IMR-90 (cell line): Measurements from ENCODE around the gene CHD9.

Source experiments
- POLR2A ChIP-seq: IDR thresholded peaks from 2 replicates; pipeline ENCODE4 v1.6.1; 2012; ENCODE audit warnings: mild to moderate bottlenecking, low read depth, low read length
- RAD21 ChIP-seq: IDR thresholded peaks from 2 replicates; pipeline ENCODE4 v1.6.1; 2012; ENCODE audit warnings: low read length, improper control_type of control experiment
- RCOR1 ChIP-seq: IDR thresholded peaks from 2 replicates; pipeline ENCODE4 v1.6.1; 2012; ENCODE audit warnings: mild to moderate bottlenecking, low read length, improper control_type of control experiment; ENCODE audit not compliant: insufficient replicate concordance
- TF ChIP-seq, protein P1 (sequence below): conservative IDR thresholded peaks from 2 replicates; pipeline ENCODE4 v1.5.1; 2012; ENCODE audit warnings: mild to moderate bottlenecking, low read depth, low read length, improper control_type of control experiment
- TF ChIP-seq, protein P2 (sequence below): fragments of 150-350 bp; IDR thresholded peaks from 2 replicates; pipeline ENCODE4 v1.6.1; 2016; ENCODE audit warnings: low read depth, mild to moderate bottlenecking, low read length, moderate library complexity, borderline replicate concordance

DNA sequence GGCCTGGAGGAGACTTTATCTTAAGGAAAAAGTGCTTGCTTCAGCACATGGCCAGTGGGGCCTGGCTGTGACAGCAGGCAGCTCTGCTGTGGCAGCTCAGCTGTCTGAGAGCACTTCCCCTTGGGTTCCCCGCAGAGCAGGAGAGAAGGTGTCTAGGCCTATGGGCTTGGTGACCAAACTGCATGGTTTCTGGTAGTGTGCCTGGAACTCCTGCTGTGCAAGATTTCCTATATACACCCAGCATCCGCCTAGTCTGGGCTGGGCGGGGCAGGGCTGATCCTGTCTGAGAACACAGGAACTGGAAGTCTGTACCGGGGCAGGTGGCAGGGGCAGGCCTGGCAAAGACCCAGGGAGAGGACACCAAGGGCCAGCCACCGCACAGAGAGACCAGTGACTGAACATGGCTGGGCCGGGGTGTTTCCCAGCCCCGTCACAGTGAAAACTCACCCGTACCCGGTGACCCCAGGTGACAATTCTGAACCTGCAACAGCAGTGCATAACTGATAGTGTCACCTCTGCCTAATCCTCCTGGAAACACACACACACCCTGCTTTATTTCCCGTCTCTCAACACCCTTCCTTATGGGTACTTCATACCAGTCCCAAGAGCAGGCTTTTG lies 39.3 kb downstream of the CHD9 start:
- TF ChIP-seq, protein P1, sequence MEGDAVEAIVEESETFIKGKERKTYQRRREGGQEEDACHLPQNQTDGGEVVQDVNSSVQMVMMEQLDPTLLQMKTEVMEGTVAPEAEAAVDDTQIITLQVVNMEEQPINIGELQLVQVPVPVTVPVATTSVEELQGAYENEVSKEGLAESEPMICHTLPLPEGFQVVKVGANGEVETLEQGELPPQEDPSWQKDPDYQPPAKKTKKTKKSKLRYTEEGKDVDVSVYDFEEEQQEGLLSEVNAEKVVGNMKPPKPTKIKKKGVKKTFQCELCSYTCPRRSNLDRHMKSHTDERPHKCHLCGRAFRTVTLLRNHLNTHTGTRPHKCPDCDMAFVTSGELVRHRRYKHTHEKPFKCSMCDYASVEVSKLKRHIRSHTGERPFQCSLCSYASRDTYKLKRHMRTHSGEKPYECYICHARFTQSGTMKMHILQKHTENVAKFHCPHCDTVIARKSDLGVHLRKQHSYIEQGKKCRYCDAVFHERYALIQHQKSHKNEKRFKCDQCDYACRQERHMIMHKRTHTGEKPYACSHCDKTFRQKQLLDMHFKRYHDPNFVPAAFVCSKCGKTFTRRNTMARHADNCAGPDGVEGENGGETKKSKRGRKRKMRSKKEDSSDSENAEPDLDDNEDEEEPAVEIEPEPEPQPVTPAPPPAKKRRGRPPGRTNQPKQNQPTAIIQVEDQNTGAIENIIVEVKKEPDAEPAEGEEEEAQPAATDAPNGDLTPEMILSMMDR = no peak
- no peak for TF ChIP-seq POLR2A
- no peak for TF ChIP-seq RCOR1
- TF ChIP-seq, protein P2, sequence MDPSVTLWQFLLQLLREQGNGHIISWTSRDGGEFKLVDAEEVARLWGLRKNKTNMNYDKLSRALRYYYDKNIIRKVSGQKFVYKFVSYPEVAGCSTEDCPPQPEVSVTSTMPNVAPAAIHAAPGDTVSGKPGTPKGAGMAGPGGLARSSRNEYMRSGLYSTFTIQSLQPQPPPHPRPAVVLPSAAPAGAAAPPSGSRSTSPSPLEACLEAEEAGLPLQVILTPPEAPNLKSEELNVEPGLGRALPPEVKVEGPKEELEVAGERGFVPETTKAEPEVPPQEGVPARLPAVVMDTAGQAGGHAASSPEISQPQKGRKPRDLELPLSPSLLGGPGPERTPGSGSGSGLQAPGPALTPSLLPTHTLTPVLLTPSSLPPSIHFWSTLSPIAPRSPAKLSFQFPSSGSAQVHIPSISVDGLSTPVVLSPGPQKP = no peak
- no peak for TF ChIP-seq RAD21
